Fibroblast of the aortic adventitia (primary cell): ENCODE results near the gene PCCA. TPM values are rescaled to one million over a fixed set of nuclear protein-coding genes. Genes with fewer than 3 reads are reported as not detected.
"Not testable (repeated sequence)": the region's sequence is repeated elsewhere in the genome, so short reads cannot be mapped to it uniquely, and the experiment has no call there.

ENCODE experiments used
- DNase-seq: peaks from one replicate; pipeline ENCODE4 v3.0.0-alpha.2; 2010; ENCODE audit warnings: low read depth
- H3K4me3 ChIP-seq: 2 replicates; pipeline ENCODE4 v1.5.1; 2011; ENCODE audit warnings: low read depth, mild to moderate bottlenecking, control low read depth, low read length, moderate library complexity
- total RNA-seq: library from RNA; depleted of rRNA; stranded (reverse); fragments of >200 nt; gene quantifications from 2 replicates; pipeline ENCODE4 v1.2.3, GENCODE V29; 2012; ENCODE audit warnings: low replicate concordance
- TF ChIP-seq, protein P1 (sequence below): IDR thresholded peaks from 2 replicates; pipeline ENCODE4 v1.5.1; 2011; ENCODE audit warnings: mild to moderate bottlenecking, low read length, control low read depth, inconsistent platforms; ENCODE audit not compliant: insufficient read depth

The PCCA gene
- total RNA-seq, 1 donor = 23.8 TPM

GRCh38 chr13:100097821-100098220, 8.9 kb downstream of the PCCA start:
- TF ChIP-seq, protein P1, sequence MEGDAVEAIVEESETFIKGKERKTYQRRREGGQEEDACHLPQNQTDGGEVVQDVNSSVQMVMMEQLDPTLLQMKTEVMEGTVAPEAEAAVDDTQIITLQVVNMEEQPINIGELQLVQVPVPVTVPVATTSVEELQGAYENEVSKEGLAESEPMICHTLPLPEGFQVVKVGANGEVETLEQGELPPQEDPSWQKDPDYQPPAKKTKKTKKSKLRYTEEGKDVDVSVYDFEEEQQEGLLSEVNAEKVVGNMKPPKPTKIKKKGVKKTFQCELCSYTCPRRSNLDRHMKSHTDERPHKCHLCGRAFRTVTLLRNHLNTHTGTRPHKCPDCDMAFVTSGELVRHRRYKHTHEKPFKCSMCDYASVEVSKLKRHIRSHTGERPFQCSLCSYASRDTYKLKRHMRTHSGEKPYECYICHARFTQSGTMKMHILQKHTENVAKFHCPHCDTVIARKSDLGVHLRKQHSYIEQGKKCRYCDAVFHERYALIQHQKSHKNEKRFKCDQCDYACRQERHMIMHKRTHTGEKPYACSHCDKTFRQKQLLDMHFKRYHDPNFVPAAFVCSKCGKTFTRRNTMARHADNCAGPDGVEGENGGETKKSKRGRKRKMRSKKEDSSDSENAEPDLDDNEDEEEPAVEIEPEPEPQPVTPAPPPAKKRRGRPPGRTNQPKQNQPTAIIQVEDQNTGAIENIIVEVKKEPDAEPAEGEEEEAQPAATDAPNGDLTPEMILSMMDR = no peak
- no peak overlapping the region for H3K4me3 ChIP-seq
- no peak for DNase-seq

DNA sequence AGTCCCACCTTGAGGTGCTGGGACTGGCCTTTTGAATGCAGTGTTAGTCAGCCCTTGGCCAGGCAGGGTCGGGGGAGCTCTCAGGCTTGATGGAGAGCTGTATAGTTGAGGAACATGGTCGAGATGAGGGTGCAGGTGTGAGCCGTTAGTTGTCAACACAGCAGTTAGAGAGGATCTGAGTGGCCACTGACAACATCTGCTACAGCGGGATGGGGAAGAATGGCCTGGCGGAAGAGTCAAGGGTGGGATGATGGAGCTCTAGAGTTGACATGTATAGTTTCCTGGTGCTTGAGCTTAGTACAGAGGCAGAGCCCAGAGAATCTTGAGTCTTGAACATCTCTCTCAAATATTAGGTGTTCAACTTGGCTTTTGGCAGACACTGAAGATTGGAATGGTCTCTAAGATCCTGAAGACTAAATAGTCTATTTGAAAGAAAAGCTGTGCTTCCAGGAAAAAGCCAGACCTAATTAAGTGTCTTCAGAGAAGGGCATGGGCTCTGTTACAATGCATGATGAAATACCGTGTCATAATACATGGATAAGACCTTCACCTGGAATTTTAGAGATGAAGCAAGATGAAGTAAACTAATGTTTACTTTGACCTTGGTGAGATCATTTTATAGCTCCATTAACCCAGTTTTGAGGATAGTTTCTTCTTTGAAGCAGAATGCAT, 9.7 kb downstream of the PCCA start:
- no peak for DNase-seq
- no peak overlapping the region for H3K4me3 ChIP-seq
- TF ChIP-seq, protein P1 = no peak

DNA sequence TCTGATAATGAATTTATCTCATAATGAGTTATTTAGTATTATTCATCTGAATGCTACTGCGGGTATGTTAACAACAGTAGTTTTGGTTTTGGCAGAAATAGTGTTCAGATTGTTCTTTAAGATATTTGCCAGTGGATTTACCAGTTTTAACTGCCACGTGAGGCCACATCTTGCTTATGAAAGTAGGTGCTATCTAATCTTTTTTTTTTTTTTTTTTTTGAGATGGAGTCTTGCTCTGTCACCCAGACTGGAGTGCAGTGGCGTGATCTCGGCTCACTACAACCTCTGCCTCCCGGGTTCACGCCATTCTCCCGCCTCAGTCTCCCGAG, 10.2 kb downstream of the PCCA start:
- not testable (repeated sequence) for H3K4me3 ChIP-seq, DNase-seq

DNA sequence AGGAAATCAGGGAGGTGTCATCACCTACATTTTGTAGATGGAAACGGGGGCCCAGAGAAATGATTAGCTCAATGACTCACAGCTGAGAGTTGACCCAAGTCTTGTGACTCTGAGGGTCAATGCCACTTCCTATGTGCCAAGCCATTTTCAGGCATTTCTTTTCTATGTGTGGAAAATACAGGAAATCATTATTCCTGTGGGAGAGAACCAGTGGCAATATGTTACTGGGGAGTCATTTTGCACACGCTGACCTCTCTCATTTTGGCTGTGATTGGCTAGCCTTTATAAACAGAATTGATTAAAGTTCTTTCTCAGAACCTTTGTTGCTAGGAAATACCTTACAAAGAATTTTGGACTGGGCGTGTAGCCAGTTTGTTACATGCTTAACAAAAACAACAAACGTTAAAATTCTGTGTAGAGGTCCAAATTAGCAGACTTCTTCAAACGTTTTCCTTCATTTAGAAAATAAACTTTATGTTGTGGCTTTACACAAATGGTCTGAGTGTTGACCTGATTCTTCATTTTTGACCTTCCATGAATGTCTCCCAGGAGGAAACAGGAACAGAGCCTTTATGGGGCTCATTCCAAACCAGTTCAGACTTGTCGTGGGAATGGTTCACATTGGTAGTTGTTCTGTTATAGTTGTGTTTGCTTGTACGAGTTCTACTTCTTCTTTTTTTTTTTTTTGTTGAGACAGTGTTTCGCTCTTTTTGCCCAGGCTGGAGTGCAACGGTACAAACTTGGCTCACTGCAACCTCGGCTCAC, 11.4 kb downstream of the PCCA start:
- TF ChIP-seq, protein P1 = no peak

GRCh38 chr13:100102042-100102441, 13.1 kb downstream of the PCCA start:
- no peak overlapping the region for H3K4me3 ChIP-seq
- TF ChIP-seq, protein P1 = no peak
- DNase-seq = no peak

More for the DNA sequence above, 11.4 kb downstream of the PCCA start:
- DNase-seq = peak; percentile 88
- no peak overlapping the region for H3K4me3 ChIP-seq

DNA sequence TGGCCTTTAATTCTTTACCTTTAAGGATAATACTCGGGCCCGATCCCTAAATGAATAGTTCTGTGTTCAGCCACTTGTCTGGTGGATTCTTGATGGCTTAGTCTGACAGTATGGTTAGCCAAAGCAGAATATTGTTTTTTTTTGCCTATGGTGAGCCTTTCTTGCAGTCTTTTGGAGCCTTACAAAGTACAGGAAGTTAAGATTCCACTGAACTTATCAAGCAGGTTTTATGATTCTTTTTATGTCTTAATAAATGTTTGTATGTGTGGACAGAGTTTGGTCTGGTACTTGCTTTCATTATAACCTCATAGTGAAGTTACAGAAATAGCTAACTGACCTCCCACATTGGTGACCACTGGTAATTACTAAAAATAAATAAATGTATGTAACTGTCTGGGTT, 17.1 kb downstream of the PCCA start:
- no peak for DNase-seq
- no peak overlapping the region for H3K4me3 ChIP-seq
- TF ChIP-seq, protein P1 = no peak

DNA sequence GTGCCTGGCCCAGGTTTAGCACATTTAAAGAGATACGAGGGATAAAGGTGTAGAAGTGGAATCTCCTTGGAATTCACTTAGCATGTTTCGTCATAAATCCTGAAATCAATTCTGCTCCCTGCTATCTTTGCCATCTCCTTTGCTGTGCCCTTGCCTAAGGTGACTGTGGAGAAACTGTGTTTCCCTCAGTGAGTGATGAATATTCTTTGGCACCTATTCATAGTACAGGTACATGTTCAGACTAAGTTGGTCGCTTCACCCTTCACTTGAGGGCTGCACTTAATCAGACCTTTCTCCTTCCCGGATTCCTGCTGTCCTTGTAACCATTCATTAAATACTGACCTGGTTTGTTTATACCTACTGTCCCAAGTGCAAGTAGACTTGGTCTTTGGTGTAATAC, 17.8 kb downstream of the PCCA start:
- no peak for DNase-seq
- H3K4me3 ChIP-seq = no peak overlapping the region
- TF ChIP-seq, protein P1 = no peak
